ENCODE data around the gene PRPF38A.
A peak's percentile ranks its signal among the peaks of the same experiment; 100 is the strongest.
"Not testable (repeated sequence)": the region's sequence is repeated elsewhere in the genome, so short reads cannot be mapped to it uniquely, and the experiment has no call there.

The PRPF38A gene, protein sequence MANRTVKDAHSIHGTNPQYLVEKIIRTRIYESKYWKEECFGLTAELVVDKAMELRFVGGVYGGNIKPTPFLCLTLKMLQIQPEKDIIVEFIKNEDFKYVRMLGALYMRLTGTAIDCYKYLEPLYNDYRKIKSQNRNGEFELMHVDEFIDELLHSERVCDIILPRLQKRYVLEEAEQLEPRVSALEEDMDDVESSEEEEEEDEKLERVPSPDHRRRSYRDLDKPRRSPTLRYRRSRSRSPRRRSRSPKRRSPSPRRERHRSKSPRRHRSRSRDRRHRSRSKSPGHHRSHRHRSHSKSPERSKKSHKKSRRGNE

DNA sequence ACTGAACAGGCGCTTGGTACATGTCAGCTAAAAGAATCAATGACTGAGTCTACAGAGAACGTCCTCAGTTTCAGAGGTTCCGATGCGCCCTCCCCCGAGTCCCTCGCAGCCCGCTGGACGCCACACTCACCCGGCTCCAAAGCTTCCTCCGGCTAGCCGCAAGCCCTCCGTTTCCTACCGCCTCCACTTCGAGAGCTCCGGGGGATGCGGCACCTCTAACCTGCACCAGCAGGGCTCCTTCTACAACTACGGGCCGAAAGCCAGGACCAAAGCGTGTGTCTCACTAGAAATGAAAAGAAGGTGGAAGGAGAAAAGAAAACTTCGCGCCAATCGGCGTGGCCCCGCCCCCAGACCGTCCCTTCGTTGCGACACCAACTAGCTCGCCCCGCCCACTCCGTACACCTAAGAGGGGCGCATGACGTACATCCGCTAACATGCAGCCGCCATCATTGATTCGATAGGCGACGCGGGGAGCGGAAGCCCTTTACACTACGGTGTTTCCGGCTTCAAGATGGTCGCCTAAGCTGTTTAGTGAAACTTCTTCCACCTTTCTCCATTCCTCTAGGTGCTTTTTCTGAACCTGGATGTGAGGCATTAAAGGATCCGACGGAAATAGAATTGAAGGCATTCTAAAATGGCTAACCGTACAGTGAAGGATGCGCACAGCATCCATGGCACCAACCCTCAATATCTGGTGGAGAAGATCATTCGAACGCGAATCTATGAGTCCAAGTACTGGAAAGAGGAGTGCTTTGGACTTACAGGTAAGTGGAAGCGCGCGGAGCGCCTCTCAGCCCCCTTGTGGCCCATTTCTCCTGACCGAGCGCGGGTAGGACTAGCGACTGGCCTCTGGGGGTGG, at the start of gene PRPF38A, which contains the start of gene ORC1:
Gene PRPF38A, plus strand, starts transcription at position 487 of the 859 bp plus-strand sequence. Its CDS starts 148 bp downstream, at position 635.
Gene ORC1, minus strand, starts transcription at position 308 of the 859 bp plus-strand sequence. CDS start 2,200 bp downstream, outside the sequence.
- DNase-seq (ENCODE audit: low read depth in 2 of 2): peak; percentile 97 to 99

DNA sequence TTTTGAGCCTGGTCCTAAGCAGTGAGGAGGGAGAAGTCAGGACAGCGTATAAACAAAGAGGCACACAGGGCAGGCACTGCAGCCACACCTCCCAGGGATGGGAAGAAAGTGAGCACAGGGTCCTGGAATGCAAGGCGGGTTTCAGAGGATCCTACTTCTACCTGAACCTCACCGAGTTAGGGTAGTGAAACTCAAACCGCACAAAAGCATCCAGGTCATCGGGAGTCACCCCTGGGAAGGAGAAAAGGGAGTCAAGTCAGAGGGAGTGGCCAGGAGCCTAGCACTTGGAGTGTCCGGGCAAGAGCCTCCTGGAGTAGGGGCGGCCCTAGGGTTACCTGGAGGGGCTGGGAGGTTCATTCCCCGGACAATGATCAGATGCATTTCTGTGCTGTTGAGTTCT, 49.0 kb upstream of the PRPF38A start:
- no peak for DNase-seq (ENCODE audit: low read depth in 2 of 2)

DNA sequence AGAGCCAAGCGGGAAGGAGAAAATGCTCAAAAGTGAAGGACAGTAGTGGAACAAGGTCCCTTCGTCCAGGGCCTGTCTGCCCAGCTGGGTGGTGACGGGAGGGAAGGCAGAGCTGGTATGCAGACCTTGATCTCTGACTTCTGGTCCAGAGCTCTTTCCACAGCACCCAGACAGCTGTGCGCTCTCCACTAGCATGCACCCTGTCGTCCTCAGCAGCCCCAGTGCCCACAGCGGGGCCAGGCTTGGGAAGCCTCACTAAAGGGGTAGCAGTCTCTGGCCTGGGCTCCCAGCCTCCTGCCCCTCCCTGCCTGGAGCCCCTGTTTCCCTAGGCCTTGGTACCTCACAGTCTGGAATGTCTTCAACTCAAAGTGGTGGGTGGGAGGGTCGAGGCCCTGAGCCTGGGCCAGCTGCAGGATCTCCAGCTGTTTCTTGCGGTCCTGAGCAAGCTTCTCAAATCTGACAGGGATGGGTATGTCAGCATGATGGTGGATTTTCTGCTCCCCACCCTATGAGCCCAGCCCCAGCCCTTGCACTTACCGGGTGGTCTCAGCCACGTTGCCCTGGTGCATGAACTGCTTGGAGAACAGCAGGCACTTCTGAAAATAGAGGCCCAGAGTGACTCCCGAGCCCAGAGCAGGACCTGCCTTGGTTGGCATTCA, 48.4 kb upstream of the PRPF38A start:
- DNase-seq (ENCODE audit: low read depth in 2 of 2): no peak

DNA sequence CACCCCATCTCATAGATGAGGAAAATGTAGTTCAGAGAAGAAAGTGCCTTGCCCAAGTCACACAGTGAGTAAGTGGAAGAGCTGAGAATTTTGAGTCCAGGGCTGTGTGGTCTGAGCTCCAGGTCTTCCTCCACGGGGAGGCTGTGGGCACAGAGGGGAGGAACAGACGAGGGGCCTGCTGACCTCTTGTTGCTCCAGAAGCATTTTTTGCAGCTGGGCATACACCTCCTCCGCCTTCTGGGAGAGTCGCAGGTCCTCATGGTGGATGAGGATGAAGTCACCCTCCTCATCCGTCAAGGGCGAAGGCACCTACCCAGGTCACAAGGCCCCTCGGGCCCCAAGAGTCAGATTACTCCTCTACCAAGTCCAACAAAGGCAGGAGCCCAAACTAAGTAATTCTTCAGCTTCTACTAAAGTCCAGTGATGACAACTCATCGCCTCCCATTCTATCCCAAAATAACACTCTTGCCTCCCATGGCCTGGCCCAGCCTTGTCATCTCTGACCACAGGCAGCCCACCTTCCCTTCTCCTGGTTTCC, 47.5 kb upstream of the PRPF38A start:
- DNase-seq (ENCODE audit: low read depth in 2 of 2): no peak

DNA sequence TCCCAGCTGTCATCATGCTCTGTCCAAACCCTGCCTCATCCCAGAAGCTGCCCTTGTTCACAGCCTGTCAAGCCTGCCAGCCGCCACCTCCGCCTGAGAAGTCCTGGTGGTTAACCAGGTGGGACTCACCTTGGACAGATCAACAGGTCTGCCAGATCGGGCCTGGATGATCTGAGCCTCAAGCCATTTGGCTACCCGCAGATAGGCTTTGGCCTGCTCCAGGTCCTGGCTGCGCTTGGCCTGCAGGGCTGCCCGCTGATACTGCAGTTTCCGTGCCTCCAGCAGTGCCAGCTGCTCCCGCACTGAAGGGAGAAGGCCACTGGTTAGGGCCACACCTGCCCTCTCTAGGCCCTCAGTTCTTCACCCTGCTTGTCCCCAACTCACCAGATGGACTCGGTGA, 47.0 kb upstream of the PRPF38A start:
- DNase-seq (ENCODE audit: low read depth in 2 of 2): no peak

DNA sequence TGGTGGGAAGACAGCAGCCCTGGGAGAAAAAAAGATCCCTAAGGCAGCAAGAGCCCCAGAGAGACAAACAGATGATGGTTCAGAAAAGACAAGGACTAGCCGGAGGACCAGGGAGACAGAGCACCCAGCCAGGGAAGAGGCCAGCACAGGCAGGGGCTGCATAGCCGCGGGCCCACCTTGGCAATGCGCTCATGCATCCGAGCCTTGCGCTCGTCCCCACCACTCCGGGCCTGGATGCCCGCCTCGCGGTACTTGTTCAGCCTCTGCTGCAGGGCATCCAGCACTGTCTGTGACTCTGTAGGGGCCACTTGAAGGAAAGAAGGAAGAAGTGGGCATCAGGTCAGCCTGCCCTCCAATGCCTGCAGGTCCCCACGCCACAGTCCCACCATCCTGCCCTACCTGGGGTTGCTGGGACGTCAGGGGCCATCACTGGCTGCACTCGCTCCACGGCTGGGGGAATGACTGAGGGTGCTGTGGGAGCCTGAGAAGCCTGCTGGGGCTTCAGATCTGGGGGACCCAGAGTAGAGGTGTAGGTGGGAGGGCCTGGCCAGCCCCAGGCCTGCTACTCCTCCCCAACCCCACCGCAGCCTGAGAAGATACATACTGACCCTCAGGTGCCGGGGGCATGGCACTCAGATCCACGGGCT, 45.4 kb upstream of the PRPF38A start:
- DNase-seq (ENCODE audit: low read depth in 2 of 2): no peak

DNA sequence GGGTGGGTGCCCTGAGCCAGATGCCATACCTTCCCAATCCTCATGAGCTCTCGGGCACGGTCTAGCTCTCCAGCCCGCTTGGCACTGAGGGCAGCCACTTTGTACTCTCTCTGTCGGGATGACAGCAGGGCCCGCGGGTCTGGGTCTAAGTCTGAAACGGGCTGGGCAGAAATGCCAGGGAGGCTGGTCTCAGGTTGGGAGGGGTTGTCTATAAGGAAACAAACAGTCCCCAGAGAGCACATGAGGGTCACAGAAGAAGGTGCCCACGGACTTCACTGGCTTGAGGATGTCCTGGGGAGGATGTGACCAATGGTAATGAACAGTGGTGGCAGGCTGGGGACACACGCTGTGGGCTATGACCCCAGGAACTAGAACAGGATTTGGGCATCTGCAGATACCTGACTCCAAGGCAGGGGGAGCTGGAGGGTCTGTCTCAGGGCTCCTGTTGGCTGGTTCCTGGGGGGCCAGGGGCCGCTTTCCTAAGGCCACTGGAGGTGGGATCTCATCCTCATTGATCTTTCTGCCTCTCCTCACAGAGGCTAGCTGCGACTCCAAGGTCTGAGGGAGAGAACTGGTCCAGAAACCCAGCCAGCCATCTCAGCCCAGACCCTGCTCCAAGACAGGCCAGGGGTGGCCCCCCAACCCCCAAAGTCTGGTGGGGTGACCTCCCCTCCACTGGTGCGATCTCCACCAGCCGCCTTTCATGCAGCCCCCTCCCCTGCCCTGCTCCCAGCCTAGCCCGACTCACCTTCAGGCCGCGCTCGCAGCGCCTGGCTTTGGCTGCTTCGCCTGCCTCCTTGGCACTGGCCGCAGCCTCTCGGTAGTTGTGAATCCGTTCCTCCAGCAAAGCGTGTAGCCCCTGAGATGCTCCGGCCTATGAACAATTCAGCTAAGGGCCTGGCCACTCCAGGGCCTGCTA, 44.5 kb upstream of the PRPF38A start:
- no peak for DNase-seq (ENCODE audit: low read depth in 2 of 2)

DNA sequence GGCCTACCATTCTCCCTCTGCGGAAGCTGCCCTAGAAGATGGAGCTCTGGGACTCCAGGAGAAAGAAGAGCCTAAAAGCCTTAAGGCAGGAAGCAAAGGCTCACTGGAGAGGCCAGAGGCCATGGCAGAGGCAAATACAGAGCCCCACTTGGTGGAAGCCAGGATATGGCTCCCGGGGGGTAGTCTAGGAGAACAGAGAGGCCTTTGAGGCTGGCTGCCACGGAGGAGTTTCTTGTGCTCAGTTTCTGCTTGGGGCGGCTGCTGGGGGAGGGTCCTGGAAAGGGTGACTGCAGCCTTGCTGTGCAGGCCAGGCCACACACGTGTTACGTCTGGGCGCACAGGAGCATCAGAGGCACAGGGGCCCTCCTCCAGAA, 43.8 kb upstream of the PRPF38A start:
- no peak for DNase-seq (ENCODE audit: low read depth in 2 of 2)

DNA sequence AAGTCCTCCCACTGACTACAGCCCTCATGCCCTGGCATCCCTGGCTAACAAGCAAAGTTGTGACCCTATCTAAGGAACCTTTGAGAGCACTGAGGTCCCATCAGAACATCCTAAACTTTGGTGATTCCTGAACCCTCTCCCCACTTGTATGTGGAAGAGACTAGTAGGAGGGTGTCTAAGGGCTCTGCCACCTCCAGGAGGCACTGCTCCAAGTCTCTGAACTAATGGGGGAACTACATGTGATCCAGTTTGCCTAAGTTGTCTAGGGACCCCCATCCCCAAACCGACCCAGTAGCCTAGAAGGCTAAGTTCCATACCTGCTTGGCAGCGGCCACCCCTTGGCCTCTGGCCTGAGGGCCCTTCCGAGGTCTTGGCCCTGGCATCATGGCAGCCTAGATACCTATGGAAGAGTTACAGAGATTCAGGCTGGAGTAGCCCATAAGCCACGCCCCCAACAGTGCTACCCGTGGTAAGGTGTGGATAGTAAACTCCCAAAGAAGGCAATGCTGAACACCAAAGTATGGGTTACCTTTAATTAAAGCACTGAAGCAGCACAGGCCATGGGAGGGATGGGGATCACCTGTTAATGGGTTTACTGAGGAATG, 40.1 kb upstream of the PRPF38A start:
- DNase-seq (ENCODE audit: low read depth in 2 of 2): no peak

DNA sequence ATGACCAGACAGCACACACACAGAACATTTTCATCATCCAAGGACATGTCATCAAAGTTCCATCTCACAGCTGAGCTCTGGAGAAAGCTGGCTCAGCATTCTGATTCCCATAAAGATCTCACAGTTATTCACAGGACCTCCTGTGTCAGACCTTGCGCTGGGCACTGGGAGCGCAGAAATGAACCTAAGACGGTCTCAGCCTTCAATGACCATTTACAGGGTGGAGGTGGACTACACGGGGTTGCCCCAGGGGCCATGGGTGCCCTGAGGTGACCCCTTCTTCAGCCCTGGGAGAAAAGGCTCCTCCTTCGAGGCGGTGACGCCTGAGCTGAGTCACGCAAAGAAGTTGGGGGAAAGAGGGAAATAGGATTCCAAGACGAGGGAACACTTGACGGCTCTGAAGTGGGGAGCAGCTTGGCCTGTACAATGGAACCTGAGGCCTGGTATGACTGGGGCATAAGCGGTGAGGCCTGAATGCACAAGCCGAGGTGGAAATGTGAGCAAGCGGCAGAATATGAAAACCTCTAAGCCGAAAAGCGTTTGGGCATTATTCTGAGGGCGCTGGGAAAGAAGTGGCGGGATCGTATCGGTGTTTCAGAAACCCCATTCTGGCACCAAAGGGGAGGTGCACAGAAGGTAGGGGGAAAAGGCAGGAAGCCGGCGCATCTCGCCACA, 39.2 kb upstream of the PRPF38A start:
- no peak for DNase-seq (ENCODE audit: low read depth in 2 of 2)

DNA sequence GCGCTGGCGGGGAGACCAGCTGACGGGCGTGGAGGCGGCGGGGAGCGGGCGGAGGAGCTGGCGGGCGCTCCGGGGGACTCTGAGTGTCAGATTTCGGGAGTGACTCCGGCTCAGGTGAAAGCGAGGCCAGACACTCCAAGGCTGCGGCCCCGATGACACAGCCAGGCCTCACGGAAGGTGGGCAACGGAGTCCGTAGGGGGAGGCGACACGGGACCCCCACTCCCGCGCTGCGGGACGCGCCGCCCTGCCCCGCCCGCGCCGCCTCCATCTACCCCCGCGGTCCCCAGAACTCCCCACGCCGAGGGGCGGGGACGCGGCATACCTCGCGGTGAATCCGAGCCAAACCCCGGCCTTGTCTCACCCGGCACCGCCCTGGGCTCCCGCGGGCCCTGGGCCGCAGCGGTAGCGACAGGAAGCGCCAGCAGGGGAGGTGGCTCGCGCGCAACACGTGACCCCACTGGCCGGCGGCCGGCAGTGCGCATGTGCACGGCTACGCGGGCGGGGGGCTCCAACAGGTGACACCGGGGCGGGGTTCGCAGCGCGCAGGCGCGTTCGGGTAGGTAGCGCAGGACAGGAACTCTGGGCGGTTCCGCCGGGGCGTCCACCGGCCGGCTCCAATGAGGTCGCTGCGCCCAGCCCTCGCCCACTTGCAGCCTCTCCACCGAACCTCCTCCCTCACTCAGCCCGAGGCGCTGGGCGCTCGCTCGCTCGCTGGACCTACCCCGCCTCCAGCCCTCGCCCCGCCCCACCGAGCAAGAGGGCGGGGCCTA, 38.5 kb upstream of the PRPF38A start, which contains the start of gene CC2D1B:
Gene CC2D1B, minus strand, starts transcription at position 460 of the 771 bp plus-strand sequence. CDS start 1,585 bp downstream, outside the sequence.
- DNase-seq (ENCODE audit: low read depth in 2 of 2): peak; percentile 98

DNA sequence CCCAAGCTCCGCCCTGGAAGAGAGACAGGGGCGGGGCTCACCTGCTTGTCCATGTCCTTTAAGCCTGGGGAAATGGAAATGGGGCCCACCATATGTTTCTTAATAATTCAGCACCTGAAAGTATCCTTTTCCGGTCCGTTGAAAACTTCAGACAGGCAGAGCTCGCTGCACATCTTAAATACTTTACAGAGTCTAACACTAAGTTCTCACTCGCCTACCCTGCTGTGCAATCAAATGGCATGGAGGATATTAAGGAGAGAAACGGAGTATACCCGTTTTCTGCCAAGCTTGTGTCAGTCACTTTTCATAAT, 37.9 kb upstream of the PRPF38A start:
- no peak for DNase-seq (ENCODE audit: low read depth in 2 of 2)

DNA sequence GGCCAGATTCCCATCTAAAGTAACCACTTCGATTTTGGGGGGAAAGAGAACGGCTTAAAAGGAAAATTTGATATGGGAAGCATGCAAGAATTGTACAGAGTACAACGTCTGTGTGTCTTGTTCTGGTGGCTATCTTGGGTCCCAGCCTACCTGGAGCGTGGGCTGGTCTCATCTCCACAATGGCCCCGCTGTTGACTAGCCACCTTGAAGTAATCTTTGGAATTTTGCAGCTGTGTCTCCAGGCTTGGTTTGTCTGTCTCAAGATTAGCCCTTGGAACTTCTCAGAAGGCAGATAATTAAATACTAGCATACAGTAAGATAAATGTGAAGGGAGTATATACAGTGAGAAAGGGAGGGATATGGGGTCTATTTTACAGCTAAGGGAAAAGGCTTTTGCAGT, 37.1 kb upstream of the PRPF38A start:
- no peak for DNase-seq (ENCODE audit: low read depth in 2 of 2)

DNA sequence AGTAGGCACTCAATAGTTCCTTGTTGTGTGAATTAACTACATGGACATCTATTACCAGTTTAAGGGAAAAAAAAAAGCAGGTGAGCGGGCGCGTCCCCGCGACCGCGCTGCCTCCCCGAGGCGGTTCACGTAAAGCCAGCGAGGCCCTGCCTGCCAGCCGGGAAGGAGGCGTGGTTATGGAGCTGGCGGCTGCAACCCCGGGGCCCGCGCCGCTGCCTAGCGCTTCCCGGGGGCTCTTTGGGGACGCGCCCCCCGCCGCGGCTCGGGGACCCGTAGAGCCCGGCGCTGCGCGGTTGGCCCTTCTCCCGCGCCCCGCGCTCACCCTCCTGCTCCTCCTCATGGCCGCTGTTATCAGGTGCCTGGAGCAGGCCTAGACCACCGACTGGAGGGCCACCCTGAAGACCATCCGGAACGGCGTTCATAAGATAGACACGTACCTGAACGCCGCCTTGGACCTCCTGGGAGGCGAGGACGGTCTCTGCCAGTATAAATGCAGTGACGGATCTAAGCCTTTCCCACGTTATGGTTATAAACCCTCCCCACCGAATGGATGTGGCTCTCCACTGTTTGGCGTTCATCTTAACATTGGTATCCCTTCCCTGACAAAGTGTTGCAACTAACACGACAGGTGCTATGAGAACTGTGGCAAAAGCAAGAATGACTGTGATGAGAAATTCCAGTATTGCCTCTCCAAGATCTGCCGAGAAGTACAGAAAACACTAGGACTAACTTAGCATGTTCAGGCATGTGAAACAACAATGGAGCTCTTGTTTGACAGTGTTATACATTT, 35.8 kb upstream of the PRPF38A start:
- peak; percentile 24 to 36 for DNase-seq (ENCODE audit: low read depth in 2 of 2)

DNA sequence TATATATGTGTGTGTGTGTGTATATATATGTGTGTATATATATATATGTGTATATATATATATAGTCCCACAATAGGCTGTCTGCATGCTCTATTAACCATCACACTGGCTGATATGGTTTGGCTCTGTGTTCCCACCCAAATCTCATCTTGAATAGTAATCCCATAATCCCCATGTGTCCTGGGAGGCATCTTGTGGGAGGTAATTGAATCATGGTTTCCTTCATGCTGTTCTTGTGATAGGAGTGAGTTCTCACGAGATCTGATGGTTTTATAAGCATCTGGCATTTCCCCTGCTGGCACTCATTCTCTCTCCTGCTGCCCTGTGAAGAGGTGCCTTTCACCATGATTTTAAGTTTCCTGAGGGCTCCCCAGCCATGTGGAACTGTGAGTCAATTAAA, 34.6 kb upstream of the PRPF38A start:
- not testable (repeated sequence) for DNase-seq (ENCODE audit: low read depth in 2 of 2)

DNA sequence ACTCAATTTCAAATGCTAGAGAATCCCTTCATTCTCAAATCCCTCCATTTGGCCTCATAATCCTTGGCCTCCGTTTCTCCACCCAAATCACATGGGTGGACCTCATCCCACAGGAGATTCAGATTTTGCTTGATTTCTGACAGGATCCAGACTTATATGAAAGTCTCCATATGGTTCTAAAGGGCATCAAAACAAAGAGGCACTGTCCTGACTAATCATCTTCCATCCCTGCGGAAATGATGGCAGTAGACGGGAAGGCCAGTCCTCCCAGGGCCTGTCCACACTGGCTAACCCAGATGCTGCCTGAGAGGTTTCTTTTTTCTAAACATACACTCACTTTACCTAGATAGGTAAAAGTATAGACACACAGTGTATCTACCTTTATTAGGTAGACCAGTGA, 19.0 kb upstream of the PRPF38A start:
- DNase-seq (ENCODE audit: low read depth in 2 of 2): no peak

DNA sequence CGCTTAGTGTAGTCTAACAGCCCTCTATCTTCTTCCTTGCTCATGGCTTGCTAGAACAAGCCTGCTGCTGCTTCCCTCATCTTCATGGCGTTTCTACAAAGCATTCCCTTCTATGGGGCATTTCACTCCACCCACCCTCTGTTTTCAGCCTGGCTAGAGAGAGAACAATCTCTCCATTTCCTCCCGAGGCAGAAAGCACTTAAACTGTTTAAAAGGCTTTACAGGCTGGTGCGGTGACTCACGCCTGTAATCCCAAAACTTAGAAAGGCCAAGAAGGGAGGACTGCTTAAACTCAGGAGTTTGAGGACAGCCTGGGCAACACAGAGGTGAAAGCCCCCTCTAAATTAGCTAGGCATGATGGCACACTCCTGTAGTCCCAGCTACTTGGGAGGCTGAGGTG, 17.9 kb upstream of the PRPF38A start:
- DNase-seq (ENCODE audit: low read depth in 2 of 2): no peak

DNA sequence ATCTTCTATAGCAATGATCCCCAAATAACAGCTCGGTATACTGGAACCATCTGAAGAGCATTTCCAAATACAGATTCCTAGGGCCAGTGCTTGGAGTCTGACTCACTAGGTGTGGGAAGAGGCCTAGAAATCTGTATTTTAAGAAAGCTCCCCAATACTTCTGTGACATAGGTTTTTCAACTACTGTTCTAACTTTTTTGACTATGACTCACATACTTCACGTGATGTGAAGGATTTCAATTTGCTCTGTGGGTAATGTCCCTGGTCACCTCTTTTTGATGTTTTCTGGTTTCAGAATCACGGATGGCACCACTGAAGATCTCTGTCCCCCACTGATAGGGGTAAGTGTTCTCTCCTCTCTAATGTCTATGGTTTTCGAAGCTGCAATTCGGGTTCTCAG, 11.2 kb upstream of the PRPF38A start:
- no peak for DNase-seq (ENCODE audit: low read depth in 2 of 2)

Data from stimulated activated CD4-positive, alpha-beta T cell treated with anti-CD3 and anti-CD28 coated beads, Interleukin-15, amount 100 ng/mL, for 48 hours (primary cell).